Subcutaneous abdominal adipose tissue (tissue), 5 donors: ENCODE measurements around the gene CCDC183.
"Not testable (repeated sequence)": the region's sequence is repeated elsewhere in the genome, so short reads cannot be mapped to it uniquely, and the experiment has no call there.

Source experiments
- H3K27ac ChIP-seq: one replicate; pipeline ENCODE4 v1.7.0; 2013; ENCODE audit warnings: low read depth, mild to moderate bottlenecking, inconsistent platforms, low read length, moderate library complexity
- H3K27me3 ChIP-seq, 5 donors: one replicate each; pipeline ENCODE4 v1.7.0; 2013; ENCODE audit warnings: low read length in 5 of 5, inconsistent platforms in 1 of 5; ENCODE audit not compliant: control insufficient read depth in 5 of 5, insufficient read depth in 4 of 5
- H3K36me3 ChIP-seq, 5 donors: one replicate each; pipeline ENCODE4 v1.7.0; 2013; ENCODE audit warnings: low read length in 5 of 5; ENCODE audit not compliant: control insufficient read depth in 5 of 5, insufficient read depth in 5 of 5
- H3K4me1 ChIP-seq, 5 donors: one replicate each; pipeline ENCODE4 v1.7.0; 2013; ENCODE audit warnings: low read length in 5 of 5, mild to moderate bottlenecking in 3 of 5, moderate library complexity in 1 of 5; ENCODE audit not compliant: control insufficient read depth in 5 of 5, insufficient read depth in 5 of 5
- H3K4me3 ChIP-seq, 5 donors: one replicate each; pipeline ENCODE4 v1.7.0; 2013; ENCODE audit warnings: low read length in 5 of 5, low read depth in 1 of 5
- H3K9ac ChIP-seq, 5 donors: one replicate each; pipeline ENCODE4 v1.7.0; 2013; ENCODE audit warnings: low read length in 5 of 5, mild to moderate bottlenecking in 4 of 5, moderate library complexity in 3 of 5
- H3K9me3 ChIP-seq, 5 donors: one replicate each; pipeline ENCODE4 v1.7.0; 2013; ENCODE audit warnings: low read length in 5 of 5; ENCODE audit not compliant: control insufficient read depth in 5 of 5
- donor health status: healthy.
- donor health status: healthy.
- donor health status: healthy.
- donor health status: healthy.
- donor health status: healthy.

Gene CCDC183

DNA sequence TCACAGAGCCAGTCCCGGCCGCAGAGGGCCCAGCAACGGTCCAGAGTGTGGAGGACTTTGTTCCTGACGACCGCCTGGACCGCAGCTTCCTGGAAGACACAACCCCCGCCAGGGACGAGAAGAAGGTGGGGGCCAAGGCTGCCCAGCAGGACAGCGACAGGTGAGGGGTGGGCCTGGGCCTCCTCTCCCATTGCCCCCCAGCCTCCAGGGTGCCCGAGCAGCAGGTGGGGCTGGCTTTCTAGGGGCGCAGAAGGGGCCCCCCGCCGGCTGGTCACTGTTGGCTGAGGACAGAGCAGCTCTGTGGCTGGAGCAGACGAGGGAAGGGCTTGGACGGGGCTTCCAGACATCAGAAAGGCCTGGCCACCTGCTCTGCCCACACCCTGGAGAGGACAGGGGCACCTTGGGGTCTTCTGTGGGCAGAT lies 41.7 kb downstream of the CCDC183 start:
- not testable (repeated sequence) for H3K9me3 ChIP-seq, H3K4me3 ChIP-seq, H3K27me3 ChIP-seq, H3K9ac ChIP-seq, H3K27ac ChIP-seq
- H3K4me1 ChIP-seq: peaks cover 0 to 17% (median 13%) of the 10 kb centered on the region in 5 donors
- peaks cover 0 to 52% (median 32%) of the 10 kb centered on the region in 5 donors for H3K36me3 ChIP-seq

DNA sequence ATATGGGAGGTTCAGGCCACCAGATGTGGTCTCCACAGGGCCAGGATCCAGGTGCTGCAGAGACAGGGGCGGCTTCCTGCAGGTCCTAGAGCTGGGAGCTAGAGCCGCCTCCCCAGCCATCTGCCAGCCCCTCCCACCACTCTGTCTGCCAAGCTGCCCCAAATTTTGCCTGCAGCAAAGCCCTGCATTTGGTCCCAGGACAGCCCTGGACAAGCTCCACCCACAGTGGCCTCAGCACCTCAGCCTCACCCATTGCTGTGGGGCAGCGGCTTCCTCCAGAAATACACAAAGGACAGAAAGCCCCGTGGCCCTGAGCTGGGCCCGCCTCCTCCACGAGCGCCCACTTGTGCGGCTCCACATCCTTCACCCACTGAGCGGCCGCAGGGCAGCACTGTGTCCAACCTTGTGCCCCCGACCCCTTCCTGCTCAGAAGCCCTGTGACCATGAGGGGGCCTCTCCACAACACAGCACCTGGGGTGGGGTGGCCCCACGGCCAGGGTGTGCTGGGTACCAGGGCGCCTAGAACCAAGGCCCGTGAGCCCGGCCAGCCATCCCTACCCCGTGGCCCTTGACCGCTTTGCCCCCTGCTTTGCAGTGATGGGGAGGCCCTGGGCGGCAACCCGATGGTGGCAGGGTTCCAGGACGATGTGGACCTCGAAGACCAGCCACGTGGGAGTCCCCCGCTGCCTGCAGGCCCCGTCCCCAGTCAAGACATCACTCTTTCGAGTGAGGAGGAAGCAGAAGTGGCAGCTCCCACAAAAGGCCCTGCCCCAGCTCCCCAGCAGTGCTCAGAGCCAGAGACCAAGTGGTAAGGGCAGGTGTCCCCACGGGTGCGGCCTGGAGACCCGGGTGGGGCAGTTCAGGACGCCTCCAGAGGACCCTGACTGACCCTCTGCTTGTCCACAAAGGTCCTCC lies 42.4 kb downstream of the CCDC183 start:
- Histone ChIP-seq H3K9me3 (no peaks in the 10 kb centered on the region), H3K36me3 (peaks cover 0 to 51% (median 32%) of the 10 kb centered on the region in 5 donors), H3K27me3 (no peaks in the 10 kb centered on the region), H3K4me1 (peaks cover 0 to 23% (median 19%) of the 10 kb centered on the region in 5 donors), H3K9ac (no peak overlapping the region), H3K4me3 (no peak overlapping the region), H3K27ac (no peak overlapping the region)

DNA sequence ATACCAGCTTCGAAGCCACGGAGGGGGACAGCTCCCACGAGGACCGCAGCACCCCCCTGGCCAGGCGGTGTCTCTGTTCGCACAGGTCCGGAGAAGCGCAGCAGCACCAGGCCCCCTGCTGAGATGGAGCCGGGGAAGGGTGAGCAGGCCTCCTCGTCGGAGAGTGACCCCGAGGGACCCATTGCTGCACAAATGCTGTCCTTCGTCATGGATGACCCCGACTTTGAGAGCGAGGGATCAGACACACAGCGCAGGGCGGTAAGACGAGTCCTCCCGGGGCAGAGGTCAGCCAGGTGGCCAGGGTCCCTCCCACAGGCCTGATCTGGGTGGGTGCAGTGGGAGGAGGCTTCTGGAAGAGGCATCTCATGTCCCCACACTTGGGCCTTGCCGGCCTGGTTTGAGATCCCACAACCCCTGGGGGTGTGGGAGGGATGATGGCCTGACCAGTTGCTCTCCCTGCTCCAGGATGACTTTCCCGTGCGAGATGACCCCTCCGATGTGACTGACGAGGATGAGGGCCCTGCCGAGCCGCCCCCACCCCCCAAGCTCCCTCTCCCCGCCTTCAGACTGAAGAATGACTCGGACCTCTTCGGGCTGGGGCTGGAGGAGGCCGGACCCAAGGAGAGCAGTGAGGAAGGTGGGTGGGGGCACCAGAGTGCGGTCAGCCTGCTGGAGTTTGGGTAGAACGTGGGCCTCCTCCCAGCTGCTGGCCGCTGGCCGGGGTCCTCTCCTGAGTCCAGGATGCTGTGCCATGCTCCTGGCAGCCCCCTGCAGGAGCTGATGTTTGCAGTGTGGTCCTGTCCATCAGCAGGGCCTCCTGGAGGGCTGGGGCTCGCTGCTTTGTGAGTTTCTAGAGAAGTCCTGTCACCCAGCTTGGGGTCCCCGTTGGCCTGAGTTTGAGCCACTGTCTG lies 43.3 kb downstream of the CCDC183 start:
- Histone ChIP-seq H3K36me3 (peaks cover 0 to 48% (median 28%) of the 10 kb centered on the region in 5 donors), H3K9me3 (no peaks in the 10 kb centered on the region), H3K27me3 (no peaks in the 10 kb centered on the region), H3K27ac (no peak overlapping the region), H3K4me3 (no peak overlapping the region), H3K9ac (no peak overlapping the region), H3K4me1 (peaks cover 0 to 32% (median 20%) of the 10 kb centered on the region in 5 donors)

DNA sequence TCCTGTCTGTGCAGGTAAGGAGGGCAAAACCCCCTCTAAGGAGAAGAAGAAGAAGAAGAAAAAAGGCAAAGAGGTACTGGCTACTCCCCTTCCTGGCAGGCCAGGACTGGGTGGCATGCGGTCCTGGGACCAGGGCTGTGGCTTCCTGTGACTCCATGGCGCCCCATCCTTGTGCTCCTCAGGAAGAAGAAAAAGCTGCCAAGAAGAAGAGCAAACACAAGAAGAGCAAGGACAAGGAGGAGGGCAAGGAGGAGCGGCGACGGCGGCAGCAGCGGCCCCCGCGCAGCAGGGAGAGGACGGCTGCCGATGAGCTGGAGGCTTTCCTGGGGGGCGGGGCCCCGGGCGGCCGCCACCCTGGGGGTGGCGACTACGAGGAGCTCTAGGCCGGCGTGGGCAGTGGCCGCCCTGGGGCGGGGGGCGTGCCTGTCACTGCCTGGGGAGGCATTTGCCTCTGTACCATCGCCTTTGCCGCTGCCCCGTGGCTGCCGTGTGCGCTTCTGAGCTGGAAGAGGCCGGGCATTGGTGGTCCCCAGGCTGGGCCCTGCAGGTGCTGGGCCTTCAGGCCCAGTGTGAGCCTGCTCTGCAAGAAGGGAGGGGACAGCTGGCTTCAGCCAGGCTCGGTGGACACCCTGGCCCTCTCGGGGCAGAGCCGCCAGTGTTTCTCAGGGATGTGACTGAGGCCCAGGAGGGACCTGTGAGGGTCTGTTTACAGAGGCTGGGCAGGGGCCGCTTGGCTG lies 44.2 kb downstream of the CCDC183 start:
- Histone ChIP-seq H3K4me1 (peaks cover 0 to 32% (median 20%) of the 10 kb centered on the region in 5 donors), H3K27me3 (peaks cover 0 to 4% (median 3%) of the 10 kb centered on the region in 5 donors), H3K36me3 (peaks cover 0 to 46% (median 28%) of the 10 kb centered on the region in 5 donors), H3K9ac (no peak overlapping the region), H3K9me3 (no peaks in the 10 kb centered on the region), H3K27ac (no peak overlapping the region), H3K4me3 (no peak overlapping the region)

DNA sequence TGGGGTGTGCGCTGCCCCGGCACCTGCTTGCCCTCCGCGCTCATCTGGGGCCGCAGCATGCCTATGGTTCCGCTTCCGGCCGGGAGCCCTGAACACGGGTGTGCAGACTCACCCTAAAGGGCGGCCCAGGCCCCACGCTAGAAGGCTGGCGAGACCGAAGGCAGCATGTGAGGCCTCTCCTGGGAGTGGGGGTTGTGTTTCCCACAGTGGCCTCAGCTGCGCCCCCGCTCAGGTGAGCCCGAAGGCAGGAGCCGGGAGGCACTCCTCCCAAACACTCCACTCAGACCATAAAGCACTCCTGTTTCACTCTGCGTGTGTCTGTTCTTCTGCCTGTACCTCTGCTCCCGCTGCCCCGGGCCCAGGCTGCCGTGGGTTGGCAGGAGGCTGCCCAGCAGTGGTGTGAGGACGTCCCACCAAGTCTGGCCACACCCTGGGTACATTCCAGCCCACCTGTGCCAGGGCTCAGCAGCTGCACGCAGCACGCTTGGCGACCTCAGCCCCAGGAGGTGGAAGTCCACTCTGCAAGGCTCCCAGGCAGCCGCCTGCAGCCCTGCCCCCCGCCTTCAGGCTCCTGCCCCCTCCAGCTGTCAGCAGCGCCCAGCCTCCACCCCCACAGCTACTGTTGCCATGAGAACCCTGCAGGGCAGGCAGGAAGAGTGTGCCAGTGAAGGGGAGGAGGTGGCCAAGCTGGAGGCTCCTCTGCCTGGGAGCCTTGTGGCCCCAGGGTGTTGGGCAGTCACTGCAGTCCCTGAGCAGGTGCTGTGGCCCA lies 44.9 kb downstream of the CCDC183 start:
- peaks cover 0 to 11% (median 9%) of the 10 kb centered on the region in 5 donors for H3K27me3 ChIP-seq
- no peak overlapping the region for H3K27ac ChIP-seq
- H3K9ac ChIP-seq: no peak overlapping the region
- no peaks in the 10 kb centered on the region for H3K9me3 ChIP-seq
- peaks cover 0 to 32% (median 20%) of the 10 kb centered on the region in 5 donors for H3K4me1 ChIP-seq
- no peak overlapping the region for H3K4me3 ChIP-seq
- H3K36me3 ChIP-seq: peaks cover 0 to 38% (median 24%) of the 10 kb centered on the region in 5 donors

DNA sequence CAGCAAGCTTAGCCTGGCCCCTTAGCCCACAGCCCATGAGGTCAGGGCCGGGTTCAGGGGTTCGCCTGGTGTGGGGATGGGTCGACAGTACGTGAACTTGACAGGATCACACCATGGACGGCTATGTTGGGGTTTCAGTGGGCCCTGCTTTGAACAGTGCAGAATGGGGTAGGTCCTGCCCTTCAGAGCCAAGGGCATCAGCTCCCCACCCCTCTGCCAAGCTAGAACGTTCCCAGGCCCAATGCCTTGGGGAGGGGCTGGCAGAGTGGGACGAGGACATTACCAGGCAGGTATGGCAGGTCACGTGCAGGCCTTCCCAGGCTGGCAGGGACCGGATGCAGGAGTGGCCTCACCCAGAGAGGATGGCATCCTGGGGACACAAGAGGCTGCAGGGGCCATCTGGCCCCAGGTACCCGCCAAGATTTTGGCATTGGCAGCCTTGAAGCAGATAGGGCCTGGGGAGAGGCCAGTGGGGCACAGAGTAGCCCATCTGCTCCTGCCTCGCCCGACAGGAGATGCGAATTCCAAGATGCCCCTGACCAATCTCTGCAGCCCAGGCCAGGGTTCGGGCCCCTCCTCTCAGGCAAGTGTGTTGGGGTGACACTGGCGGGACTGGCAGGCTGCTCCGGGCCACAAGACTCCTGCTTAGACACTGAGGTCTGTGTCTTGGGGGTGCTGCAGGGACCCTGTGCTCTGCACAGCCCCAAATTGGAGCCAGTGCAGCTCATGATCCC lies 45.7 kb downstream of the CCDC183 start:
- not testable (repeated sequence) for H3K27ac ChIP-seq, H3K9ac ChIP-seq, H3K9me3 ChIP-seq
- H3K4me3 ChIP-seq: peak overlapping the region in 2 of 5 donors; percentile 58 to 65
- H3K4me1 ChIP-seq: peaks cover 0 to 37% (median 26%) of the 10 kb centered on the region in 5 donors
- peaks cover 3 to 18% (median 15%) of the 10 kb centered on the region in 5 donors for H3K27me3 ChIP-seq
- peaks cover 0 to 33% (median 19%) of the 10 kb centered on the region in 5 donors for H3K36me3 ChIP-seq

DNA sequence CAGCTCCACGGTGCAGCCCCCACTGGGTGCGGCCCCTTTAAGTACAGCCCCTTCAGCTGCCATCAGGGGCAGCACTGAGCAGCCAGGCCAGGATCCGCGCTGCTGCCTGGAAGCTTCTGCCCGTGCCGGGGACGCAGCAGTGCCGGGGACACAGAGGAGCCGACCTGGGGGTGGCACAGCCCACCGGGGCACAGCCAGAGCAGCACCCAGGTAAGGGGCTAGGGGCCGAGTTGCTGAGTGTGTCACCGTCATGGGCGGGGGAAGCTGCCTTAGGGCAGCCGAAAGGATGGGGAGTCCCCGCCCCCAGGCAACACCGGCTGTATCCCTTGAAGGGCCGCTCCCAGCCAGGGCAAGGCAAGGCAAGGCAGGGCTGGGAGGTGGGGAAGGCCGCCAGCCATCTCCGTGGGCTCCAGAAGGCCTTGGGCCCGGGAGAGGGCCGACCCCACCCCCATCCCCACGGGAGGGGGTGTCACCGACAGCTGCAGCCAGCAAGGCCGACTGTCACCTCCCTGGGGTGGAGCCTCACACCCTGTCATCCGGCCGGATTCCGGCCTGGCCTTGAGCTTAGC lies 46.3 kb downstream of the CCDC183 start, which contains the start of gene AJM1:
Gene AJM1 (plus strand): TSS at position 99 of the 569 bp plus-strand sequence. CDS start 1,937 bp downstream, outside the sequence.
- peaks cover 0 to 41% (median 26%) of the 10 kb centered on the region in 5 donors for H3K4me1 ChIP-seq
- H3K9me3 ChIP-seq, H3K27ac ChIP-seq: not testable (repeated sequence)
- peaks cover 0 to 31% (median 19%) of the 10 kb centered on the region in 5 donors for H3K36me3 ChIP-seq
- peak within 1 kb of the TSS in 4 of 5 donors; percentile 17 to 65 (median 57) for H3K4me3 ChIP-seq
- peak within 1 kb of the TSS in 2 of 5 donors; percentile 35 to 58 for H3K9ac ChIP-seq
- H3K27me3 ChIP-seq: peaks cover 3 to 18% (median 17%) of the 10 kb centered on the region in 5 donors

DNA sequence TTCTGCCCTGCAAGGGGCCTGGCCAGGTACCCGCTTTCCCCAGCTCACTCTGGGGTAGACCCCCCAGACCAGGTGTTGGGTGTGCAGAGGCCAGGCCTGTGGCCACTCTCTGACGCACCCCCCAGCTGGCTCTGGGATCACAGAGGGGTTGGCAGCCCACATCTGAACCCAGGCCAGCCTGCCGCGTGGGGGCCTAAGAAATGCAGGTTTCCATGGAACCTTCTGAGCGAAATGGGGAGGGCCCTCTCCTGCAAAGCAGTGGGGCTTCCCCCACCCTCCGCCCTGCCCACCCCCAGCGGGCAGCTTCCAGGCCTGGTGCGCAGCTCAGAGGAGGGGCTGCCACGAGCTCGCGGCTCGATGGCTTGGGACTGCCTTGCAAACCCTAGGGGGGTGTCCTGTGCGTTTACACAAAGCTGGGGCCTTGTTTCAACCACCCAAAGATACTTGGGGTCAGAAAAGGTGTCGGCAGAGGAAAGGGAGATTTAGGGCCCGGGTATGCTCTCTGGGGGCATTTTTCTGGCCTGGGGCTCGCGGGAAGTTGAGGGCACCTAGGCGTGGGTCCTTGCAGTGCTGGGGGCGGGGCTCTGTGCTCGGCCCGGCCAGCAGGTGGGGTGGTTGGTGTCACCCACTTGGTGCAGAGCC lies 47.1 kb downstream of the CCDC183 start:
- not testable (repeated sequence) for H3K4me3 ChIP-seq

More for the DNA sequence above, 47.1 kb downstream of the CCDC183 start:
- not testable (repeated sequence) for H3K9me3 ChIP-seq, H3K9ac ChIP-seq, H3K27ac ChIP-seq
- H3K27me3 ChIP-seq: peaks cover 3 to 18% (median 17%) of the 10 kb centered on the region in 5 donors
- H3K4me1 ChIP-seq: peaks cover 0 to 49% (median 31%) of the 10 kb centered on the region in 5 donors
- peaks cover 0 to 23% (median 17%) of the 10 kb centered on the region in 5 donors for H3K36me3 ChIP-seq
